Central memory CD4-positive, alpha-beta T cell (primary cell): ENCODE measurements around the gene RNF43.

Experiments
- DNase-seq: peaks from one replicate; pipeline ENCODE4 v3.0.0; 2022

The RNF43 gene

DNA sequence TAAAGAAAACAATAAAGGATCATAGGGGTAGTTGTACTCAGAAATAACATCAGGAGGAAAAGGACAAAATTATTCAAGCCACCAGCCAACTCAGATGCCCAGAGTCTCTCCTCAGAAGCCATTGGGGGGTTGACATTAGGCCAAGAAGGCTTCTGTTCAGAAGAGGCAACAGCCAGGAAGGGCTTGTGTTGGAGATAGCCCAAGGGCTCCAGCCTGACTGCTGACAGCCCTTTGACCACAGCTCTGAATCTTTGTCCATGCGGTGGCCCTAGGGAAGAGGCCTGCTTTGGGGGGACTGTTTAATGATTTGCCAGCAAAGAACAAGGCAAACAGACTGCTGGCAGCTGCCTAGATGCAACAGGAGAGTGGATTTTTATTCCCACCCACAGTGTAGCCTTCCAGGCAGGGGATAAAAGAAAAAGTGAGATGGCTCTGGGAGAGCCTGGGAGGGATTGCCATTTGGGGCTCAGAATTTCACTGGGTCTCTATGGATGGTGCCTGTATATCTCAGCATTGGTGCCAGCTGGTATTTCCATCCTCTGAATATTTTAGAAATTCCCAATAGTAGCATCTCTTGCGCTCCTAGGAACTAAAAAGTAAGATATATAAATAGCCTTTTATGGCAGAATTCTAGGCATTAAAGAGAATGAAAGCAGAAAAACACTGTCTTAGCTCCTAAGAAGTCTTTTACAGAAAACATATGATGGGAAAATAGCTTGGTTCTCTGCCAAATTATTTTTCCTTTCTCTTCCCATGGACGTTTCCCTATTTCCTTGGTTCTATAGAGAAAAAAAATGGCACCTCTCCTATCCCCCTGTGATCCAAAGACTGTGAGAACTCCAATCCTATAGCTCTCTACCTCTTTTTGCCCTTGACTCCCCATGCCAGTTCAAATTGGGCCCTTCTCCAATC, 36.0 kb downstream of the RNF43 start:
- DNase-seq: no peak

DNA sequence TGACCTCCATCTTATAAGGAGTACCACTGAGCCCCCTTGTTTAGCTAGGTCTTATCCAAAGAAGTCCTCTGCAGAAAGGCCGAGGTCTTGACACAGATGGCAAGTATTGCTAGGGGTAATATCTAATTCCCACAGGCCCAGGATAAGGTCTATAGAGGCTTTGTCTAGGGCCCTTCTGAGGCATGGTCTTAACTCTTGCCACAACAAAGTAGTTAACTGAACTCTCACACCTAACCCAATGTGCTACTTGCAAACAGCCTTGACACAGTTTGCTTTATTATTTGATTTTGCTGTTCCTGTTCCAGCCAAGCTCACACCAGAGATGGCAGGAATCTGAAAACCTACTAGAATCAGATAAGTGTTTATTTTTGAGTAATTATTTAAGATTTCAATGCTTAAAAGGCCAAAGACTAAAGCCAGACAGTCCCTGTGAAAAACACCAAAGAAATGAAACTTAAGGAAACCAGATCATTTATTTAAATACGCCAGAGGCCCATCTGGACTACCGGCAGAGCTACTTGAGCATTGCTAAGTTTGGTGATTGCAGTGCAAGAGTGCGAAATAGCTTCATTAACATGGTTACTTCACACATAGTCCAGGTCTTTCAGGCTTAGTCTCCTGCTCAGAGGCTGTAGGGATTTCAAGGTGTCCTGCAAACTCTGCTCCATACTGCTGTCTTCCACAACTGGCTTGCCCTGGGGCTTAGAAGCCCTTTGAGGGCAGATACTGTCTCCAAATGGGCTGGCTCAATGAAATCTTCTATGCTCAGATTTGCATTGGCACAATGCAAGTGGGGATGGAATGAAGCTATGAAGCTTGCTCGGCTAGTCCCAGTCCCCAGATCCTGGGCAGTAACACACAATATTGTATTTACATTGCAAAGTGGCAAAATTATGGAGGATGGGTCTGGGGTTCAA, 36.9 kb downstream of the RNF43 start:
- DNase-seq: no peak

DNA sequence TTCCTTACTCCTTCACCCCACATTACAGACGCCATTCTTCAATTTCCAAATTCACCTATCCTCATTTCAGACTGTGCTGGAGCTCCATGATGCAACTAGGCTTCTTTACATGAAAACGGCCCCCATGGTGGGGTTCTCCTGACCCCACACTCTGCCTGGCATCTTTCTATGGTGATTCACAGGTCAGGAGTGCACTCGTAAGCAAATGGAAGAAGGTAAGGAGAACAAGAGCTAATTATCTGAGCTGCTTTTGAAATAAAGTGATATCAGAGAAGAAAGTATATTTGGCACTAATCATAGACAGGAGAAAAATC, 37.9 kb downstream of the RNF43 start:
- no peak for DNase-seq

DNA sequence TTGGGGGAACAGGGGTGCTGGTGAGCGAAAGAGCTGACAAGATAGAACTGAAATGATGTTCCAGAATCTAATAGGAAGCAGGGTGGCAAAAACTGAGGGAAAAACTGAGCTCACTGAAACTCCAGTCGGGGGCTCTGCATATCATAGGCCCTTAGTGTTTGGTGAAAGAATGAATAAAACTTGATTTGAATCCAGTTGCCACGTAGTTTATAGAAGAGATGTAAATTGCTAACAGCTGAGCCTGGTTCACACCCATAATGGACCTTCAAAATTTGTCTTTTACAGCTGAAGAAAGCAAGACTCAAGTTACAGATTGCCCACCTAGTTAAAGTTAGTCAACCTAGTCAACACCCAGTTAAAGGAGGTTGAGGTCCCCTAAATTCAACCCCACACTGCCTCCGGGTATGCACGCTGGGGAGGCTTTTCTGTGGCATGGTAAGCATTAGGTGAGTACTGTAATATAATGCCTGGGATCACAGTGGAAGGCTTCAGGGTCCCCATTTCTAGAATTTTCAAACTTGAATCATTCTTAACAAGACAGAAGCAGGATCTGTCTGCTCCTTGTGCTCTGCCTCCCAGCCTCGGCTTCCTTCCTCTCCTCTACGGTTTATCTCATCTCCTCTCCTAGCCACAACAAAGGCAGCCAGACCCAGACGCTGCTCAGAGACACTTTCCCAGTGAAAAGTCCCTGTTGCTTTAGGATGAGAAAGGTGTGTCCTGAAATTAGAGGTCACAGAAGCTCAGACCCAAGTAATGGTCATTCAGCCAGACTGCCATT, 38.4 kb downstream of the RNF43 start:
- DNase-seq: no peak

DNA sequence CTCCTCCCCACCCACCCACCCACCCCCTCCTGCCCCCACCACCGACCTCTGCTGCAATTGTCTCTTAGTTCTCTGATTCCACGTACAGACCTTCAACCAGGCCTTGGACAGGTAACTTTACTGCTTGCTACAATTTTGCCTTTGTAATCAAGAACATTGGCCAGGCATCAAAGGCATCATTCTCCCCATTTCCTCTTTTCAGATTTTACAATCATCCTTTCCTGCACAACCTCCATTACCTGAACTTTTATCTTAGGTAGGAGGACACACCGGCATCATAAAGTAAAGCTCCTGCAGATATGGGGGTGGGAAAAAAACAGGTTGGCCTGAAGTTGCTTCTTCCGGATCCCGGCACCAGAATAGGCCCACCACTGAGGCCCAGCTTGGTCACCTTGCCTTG, 39.7 kb downstream of the RNF43 start:
- DNase-seq: no peak

DNA sequence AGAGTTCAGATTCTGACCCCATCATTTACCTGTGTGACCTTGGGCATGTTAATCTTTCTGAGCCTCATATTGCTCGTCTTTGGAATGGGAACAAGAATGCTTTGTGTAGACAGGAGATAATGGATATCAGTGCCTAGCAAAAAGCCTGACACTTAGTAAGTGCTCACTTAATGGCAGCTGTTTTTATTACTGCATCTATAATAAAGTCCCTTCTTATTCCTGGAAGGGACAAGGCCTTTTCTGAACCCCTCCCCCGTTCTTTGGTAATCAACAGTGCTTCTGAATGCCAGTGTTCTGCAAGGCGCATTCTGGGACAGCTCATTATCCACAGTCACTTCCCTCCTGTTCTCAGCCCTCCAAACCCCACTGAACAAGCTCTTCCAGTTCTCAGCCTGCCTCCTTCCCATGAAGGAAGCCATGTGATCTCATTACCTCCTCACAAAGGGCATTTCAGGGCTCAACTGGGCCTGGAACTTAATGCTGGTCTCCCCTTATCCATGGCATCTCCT, 40.2 kb downstream of the RNF43 start:
- no peak for DNase-seq

DNA sequence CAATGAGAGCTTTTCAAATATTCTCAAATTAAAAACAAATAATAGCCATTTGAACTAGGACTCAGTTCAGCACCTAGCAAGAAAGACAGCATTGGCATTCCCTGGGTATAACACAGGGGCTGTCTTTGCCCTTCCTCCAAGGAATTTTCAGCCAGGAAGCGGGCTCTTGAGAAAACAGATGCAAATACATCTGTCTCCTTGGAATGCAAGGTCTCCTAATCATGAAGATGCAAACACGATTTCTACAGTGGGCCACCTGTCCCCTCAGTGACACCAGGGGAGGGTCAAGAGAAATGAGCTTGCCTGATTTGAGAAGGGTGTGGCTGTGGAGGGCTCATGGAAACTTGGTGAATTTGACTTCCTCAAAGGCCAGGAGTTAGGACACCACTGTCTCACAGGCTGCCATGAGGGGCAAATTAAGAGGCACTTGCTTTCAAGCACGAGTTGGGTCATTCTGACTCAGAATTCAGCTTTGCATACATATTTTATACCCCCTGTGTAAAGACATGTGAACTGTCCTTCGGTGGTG, 40.8 kb downstream of the RNF43 start:
- no peak for DNase-seq

DNA sequence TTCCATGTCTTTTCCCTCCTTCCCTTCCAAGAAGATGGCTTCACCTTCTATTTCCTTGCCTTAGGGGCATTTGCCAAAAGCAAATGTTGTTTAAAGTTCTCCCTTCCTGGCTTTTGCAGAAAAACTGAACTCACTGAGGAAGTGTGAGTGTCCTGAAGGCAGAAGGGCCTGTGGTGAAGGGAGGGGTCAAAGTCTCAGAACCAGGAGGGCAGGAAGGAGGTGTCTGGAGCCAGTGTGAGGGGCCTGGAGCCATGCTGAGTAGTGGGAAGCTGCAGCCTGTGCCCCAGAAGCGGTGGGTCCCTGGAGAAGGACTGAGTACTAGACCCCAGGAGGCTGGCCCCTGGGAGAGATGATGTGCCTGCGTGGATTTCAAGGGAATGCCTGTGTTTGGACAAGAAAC, 41.5 kb downstream of the RNF43 start:
- no peak for DNase-seq

DNA sequence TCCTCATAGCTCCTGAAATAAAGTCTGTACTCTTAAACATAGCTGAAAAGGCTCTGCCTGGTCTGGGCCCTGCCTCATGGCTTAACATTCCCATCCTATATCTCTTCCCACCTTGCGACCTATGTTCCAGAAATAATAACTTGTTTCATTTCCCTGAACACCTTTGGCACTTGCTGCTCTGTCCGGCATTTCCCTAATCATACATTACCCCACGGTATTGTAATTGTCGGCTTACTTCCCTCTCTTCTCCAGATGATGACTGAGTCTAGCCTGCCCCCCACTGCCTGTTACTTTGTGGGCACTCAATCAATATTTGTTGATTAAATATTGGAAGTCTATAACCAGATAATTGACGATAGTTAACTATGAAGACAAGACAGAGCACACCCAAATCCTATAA, 42.1 kb downstream of the RNF43 start:
- no peak for DNase-seq

DNA sequence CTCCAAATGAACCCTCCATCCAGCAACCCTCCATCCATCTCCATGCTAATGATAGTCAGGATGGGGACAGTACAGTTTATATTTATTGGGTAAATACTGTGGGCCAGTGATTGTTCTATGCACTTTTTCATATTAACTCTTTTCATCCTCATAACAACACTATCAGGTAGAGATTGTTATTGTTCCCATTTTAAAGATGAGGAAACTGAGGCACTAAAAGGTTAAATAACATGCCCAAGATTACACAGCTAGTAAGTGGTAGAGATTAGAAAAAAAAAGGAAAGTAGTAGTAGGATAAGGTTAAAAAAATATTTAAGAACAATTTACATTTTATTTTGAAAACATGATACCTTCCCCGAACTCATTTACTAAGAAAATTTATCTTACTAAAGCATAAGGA, 43.4 kb downstream of the RNF43 start:
- no peak for DNase-seq

DNA sequence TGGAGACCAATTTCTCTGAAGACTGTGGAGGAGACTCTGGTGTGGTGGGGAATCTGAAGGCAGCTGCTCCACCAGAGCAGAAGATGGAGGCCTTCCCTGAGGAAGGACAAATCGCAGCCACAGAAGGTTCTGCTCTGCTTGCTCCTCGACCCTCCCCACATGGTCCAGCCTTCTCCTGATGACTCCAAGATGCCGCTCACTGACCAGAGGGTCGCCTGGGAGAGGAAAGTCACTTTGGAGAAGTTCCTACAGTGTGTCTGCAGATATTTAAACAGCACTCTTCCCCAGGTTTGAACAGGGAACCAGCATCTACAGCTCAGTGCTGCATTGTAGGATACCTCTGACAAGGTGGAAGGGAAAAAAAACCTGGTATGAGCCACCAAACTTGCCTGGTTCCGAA, 44.3 kb downstream of the RNF43 start:
- DNase-seq: no peak

DNA sequence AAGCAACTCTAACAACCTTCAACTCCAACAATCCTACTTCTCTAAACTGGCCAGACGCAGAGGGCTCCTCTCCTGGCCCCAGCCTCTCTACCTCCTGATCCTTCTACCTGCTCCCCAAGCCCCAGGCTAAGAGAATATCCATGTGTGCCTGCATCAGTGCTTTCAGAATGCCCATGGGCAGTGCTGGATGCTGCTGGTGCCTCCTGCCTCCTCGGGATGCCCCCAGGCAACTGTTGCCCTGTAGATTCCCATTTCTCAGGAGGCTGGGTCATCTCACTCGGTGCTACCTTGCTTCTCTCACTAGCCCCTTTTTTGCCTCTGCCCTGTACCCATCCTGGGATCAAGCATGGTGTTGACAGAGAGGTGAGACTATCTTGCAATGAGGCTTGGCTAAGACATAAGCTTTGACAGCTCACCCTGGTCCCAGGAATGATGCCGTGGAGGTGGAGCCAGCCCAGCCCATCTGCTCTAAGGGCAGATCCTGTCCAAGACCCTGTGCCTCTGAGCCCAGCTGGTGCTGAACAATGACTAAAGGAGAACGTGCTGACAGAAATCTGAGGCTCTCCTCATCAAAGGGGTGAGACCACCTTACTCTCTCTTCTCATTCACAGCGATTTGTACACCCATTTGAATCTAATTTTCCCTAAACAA, 45.9 kb downstream of the RNF43 start:
- DNase-seq: no peak

DNA sequence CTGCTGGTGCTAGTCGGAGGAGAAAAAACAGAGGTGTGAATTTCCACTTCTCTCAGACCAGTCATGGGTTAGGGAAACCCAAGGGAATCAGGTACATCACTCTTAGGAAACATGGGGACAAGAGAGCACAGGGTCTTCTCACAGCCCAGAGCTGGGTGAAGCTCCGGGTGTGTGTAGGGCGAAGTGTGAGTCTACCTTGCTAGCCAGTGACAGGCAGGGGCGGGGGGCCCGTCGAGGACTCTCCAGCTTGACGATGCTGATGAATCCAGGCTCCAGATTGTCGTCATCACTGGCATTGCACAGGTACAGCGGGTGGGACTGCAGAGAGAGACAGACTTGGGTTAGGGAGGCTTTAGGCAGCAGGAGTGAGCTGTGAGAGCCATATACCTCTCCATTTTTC, 46.6 kb downstream of the RNF43 start:
- no peak for DNase-seq

DNA sequence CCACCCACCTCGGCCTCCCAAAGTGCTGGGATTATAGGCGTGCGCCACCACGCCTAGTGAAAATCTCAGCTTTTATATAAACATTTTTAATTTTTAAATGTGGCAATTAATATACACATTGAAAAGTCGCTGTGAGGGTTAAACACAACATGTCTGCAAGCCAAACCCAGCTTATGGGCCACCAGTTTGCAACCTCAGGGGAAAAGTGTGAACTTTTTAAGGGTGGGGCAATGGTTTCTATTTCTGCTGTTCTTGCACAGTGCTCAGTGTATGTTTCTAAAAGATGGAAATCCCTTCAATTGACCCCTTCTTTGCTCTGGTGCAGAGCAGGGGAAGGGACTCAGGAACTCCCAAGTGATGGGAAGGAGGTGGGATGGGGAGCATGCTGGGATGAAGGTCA, 47.0 kb downstream of the RNF43 start:
- DNase-seq: no peak

DNA sequence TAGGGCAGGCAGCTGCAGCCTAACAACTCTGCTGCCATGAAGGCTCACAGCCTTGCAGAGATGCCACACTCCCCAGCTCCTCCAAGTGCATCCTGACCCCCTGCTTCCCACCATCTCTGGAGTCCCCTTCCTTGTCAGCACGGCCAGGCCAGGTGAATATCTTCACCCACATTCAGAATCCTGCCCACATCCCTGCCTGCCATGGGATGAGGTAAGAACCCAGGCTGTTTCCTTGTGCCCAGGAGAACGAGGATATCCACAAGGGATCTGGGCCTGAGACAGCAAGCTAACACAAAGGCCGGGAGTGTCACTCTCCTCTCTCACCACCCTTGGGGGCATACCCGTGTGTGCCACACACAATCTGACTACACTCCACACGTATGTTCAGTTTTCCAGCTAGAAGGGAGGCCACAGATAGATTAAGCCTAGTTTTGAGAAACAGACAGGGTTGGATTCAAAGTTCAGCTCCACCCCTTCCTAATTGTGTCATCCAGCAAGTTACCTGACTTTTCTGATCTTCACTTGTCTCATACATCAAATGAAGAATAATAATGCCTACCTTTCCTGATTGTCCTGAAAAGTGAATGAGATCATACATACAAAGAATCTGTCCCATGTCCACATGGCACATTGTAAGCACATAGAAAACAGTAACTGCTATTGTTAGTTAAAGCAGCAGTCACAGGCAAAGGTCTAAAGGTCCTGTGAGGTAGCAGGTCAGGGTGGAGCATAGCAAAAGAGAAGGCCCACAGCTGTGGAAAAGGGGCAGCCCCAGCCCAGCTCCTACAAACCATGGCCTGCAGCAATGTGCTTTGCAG, 47.9 kb downstream of the RNF43 start:
- DNase-seq: no peak

DNA sequence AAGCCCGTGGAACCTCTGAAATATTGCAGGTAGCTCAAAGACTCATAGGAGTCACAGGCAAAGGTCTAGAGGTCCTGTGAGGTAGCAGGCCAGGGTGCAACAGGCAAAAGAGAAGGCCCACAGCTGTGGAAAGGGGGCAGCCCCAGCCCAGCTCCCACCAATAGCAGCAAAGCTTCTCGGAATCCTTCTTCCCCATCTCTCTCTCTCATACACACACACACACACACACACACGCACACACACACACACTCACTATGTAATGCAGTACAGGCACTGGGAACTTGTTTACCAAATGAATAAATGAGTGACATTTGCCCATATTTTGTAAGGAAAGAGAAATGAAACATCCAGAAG, 48.5 kb downstream of the RNF43 start:
- no peak for DNase-seq
